GM21360 (cell line): Measurements from ENCODE around the gene VWA2.

Experiments
- ATAC-seq: cut with Tn5 transposase; IDR thresholded peaks from one replicate; pipeline ENCODE4 v1.9.1; 2021; ENCODE audit warnings: mild to moderate bottlenecking, moderate library complexity; ENCODE audit not compliant: unreplicated experiment

VWA2 gene

GRCh38 chr10:114246679-114247305 is 7.7 kb downstream of the VWA2 start:
- no peak for ATAC-seq

GRCh38 chr10:114250236-114250635 is 11.2 kb downstream of the VWA2 start:
- ATAC-seq: no peak

GRCh38 chr10:114250716-114251115 is 11.7 kb downstream of the VWA2 start:
- ATAC-seq: no peak

GRCh38 chr10:114252092-114252491 is 13.0 kb downstream of the VWA2 start:
- ATAC-seq: no peak

- no peak for ATAC-seq
Observed at GRCh38 chr10:114252883-114253282, 13.8 kb downstream of the VWA2 start.

GRCh38 chr10:114255227-114255626 is 16.2 kb downstream of the VWA2 start:
- no peak for ATAC-seq

GRCh38 chr10:114256008-114256765 is 17.1 kb downstream of the VWA2 start:
- ATAC-seq: no peak

GRCh38 chr10:114256822-114257221 is 17.8 kb downstream of the VWA2 start:
- ATAC-seq: no peak

GRCh38 chr10:114257498-114257897 is 18.4 kb downstream of the VWA2 start:
- no peak for ATAC-seq

GRCh38 chr10:114258274-114258840 is 19.3 kb downstream of the VWA2 start:
- no peak for ATAC-seq

- ATAC-seq: no peak
Observed at GRCh38 chr10:114259824-114260223, 20.8 kb downstream of the VWA2 start.

GRCh38 chr10:114260366-114260765 is 21.3 kb downstream of the VWA2 start:
- no peak for ATAC-seq

- no peak for ATAC-seq
Observed at GRCh38 chr10:114261076-114261475, 22.0 kb downstream of the VWA2 start.

- no peak for ATAC-seq
Observed at GRCh38 chr10:114262496-114262895, 23.4 kb downstream of the VWA2 start.

- no peak for ATAC-seq
Observed at GRCh38 chr10:114265392-114266053, 26.5 kb downstream of the VWA2 start.

- ATAC-seq: no peak
Observed at GRCh38 chr10:114266521-114266920, 27.5 kb downstream of the VWA2 start.

GRCh38 chr10:114271075-114271778 is 32.2 kb downstream of the VWA2 start:
- ATAC-seq: no peak

GRCh38 chr10:114271779-114272167 is 32.7 kb downstream of the VWA2 start:
- no peak for ATAC-seq

GRCh38 chr10:114272696-114273095 is 33.6 kb downstream of the VWA2 start:
- ATAC-seq: no peak

- no peak for ATAC-seq
Observed at GRCh38 chr10:114273910-114274309, 34.9 kb downstream of the VWA2 start.
